Smooth muscle cell (in vitro differentiated cells): ENCODE data around the gene PRPF19. TPM values are rescaled to one million over a fixed set of nuclear protein-coding genes. Genes with fewer than 3 reads are reported as not detected.

ENCODE experiments used
- DNase-seq: peaks from one replicate; lab custom pipeline; 2025; ENCODE audit not compliant: unreplicated experiment; lab: John Stamatoyannopoulos, UW
- H2AFZ ChIP-seq: fragments of 200-600 bp; sonication (generic); 2 replicates; pipeline ENCODE4 v1.6.0; 2016; ENCODE audit warnings: antibody characterized with exemption, low read depth, mild to moderate bottlenecking
- H3F3A ChIP-seq: fragments of 200-600 bp; sonication (generic); 2 replicates; pipeline ENCODE4 v1.6.0; 2017; ENCODE audit warnings: antibody characterized with exemption, low read depth
- H3K27ac ChIP-seq: fragments of 200-600 bp; sonication (generic); 2 replicates; pipeline ENCODE4 v1.5.1; 2016; ENCODE audit warnings: low read depth, mild to moderate bottlenecking
- H3K27me3 ChIP-seq: fragments of 200-600 bp; sonication (generic); 2 replicates; pipeline ENCODE4 v1.6.1; 2016; ENCODE audit warnings: low read depth, mild to moderate bottlenecking
- H3K36me3 ChIP-seq: fragments of 200-600 bp; sonication (generic); 2 replicates; pipeline ENCODE4 v1.5.1; 2016; ENCODE audit warnings: low read depth
- H3K4me1 ChIP-seq: fragments of 200-600 bp; sonication (generic); 2 replicates; pipeline ENCODE4 v1.5.1; 2016; ENCODE audit warnings: low read depth
- H3K4me2 ChIP-seq: fragments of 200-600 bp; sonication (generic); 2 replicates; pipeline ENCODE4 v1.6.0; 2016; ENCODE audit warnings: mild to moderate bottlenecking
- H3K4me3 ChIP-seq: fragments of 200-600 bp; sonication (generic); 2 replicates; pipeline ENCODE4 v1.5.1; 2016; ENCODE audit warnings: mild to moderate bottlenecking
- H3K79me2 ChIP-seq: fragments of 200-600 bp; sonication (generic); 2 replicates; pipeline ENCODE4 v1.6.0; 2016; ENCODE audit warnings: low read depth, mild to moderate bottlenecking
- H3K9ac ChIP-seq: fragments of 200-600 bp; sonication (generic); 2 replicates; pipeline ENCODE4 v1.6.0; 2016; ENCODE audit warnings: low read depth
- H3K9me3 ChIP-seq: fragments of 200-600 bp; sonication (generic); replicated peaks from 2 replicates; pipeline ENCODE4 v1.5.1; 2016; ENCODE audit warnings: low read depth
- H4K20me1 ChIP-seq: fragments of 200-600 bp; sonication (generic); 2 replicates; pipeline ENCODE4 v1.6.0; 2016; ENCODE audit warnings: low read depth
- WGBS: methylation state at CpG from one replicate; pipeline ENCODE4 v1.1.7; 2016; ENCODE audit warnings: low lambda C conversion rate; 5-methylcytosine and 5-hydroxymethylcytosine counted together
- polyA plus RNA-seq: library from polyadenylated mRNA; unstranded; fragments of >200 nt; fragmentation: Nextera tagmentation; extraction: Ambion mirVana; gene quantifications from 2 replicates; pipeline ENCODE4 v1.2.1, GENCODE V29; 2016
- total RNA-seq: library from RNA; depleted of rRNA; stranded (reverse); fragments of >200 nt; gene quantifications from 2 replicates; pipeline ENCODE4 v1.2.3, GENCODE V29; 2014
- TF ChIP-seq, protein P1 (sequence below): fragments of 200-600 bp; sonication (generic); IDR thresholded peaks from 2 replicates; pipeline ENCODE4 v1.5.1; 2017; ENCODE audit warnings: borderline replicate concordance, mild to moderate bottlenecking, antibody characterized with exemption; ENCODE audit not compliant: insufficient read depth, poor library complexity, severe bottlenecking

Gene PRPF19
- total and polyA plus RNA-seq, 2 experiments from 2014 or later: 10.2 to 33.0 TPM

DNA sequence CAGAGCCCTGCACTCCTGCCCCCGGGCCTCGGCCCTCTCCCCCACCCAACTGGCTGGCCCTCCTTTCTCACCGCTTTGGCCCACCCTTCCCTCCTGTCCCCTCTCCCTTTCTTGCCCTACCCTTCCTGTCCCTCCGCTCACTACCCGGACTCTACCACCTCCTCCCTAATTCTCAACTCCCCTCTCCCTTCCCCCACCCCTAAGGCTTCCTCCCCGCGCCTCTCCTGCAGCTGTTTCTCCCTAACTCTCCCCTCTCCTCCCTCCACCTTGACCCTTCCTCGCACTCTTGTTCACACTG lies 45.2 kb upstream of the PRPF19 start:
- TF ChIP-seq, protein P1, sequence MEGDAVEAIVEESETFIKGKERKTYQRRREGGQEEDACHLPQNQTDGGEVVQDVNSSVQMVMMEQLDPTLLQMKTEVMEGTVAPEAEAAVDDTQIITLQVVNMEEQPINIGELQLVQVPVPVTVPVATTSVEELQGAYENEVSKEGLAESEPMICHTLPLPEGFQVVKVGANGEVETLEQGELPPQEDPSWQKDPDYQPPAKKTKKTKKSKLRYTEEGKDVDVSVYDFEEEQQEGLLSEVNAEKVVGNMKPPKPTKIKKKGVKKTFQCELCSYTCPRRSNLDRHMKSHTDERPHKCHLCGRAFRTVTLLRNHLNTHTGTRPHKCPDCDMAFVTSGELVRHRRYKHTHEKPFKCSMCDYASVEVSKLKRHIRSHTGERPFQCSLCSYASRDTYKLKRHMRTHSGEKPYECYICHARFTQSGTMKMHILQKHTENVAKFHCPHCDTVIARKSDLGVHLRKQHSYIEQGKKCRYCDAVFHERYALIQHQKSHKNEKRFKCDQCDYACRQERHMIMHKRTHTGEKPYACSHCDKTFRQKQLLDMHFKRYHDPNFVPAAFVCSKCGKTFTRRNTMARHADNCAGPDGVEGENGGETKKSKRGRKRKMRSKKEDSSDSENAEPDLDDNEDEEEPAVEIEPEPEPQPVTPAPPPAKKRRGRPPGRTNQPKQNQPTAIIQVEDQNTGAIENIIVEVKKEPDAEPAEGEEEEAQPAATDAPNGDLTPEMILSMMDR: no peak
- Histone ChIP-seq H3K4me2 (peak overlapping the region; percentile 78), H3K27ac (no peak overlapping the region), H3K4me3 (peak overlapping the region; percentile 47), H3K36me3 (no peaks in the 10 kb centered on the region), H3K9me3 (no peaks in the 10 kb centered on the region), H3F3A (no peaks in the 10 kb centered on the region), H3K79me2 (no peaks in the 10 kb centered on the region), H2AFZ (peak overlapping the region; percentile 85), H3K27me3 (peaks cover 47% of the 10 kb centered on the region), H3K4me1 (peaks cover 6% of the 10 kb centered on the region), H3K9ac (no peak overlapping the region), H4K20me1 (no peaks in the 10 kb centered on the region)
- WGBS: no CpG with 5 or more reads among the region's 8 CpGs
- DNase-seq: no peak

GRCh38 chr11:60950933-60951605 lies 44.7 kb upstream of the PRPF19 start:
- Histone ChIP-seq H3K79me2 (no peaks in the 10 kb centered on the region), H3K4me2 (peak overlapping the region; percentile 78), H3F3A (no peaks in the 10 kb centered on the region), H3K4me1 (peaks cover 6% of the 10 kb centered on the region), H4K20me1 (no peaks in the 10 kb centered on the region), H2AFZ (no peak overlapping the region), H3K27me3 (peaks cover 47% of the 10 kb centered on the region), H3K4me3 (no peak overlapping the region), H3K9ac (no peak overlapping the region), H3K36me3 (no peaks in the 10 kb centered on the region), H3K9me3 (no peaks in the 10 kb centered on the region), H3K27ac (no peak overlapping the region)
- TF ChIP-seq, protein P1: no peak
- WGBS: 11% methylated on average over 64 of the region's 86 CpGs
- no peak for DNase-seq

- no peak overlapping the region for H2AFZ ChIP-seq
Measured at GRCh38 chr11:60950024-60950423, 43.6 kb upstream of the PRPF19 start.

More at GRCh38 chr11:60950024-60950423, 43.6 kb upstream of the PRPF19 start:
- Histone ChIP-seq H3K9ac (no peak overlapping the region), H3K79me2 (no peaks in the 10 kb centered on the region), H3K27me3 (peaks cover 47% of the 10 kb centered on the region), H3K36me3 (no peaks in the 10 kb centered on the region), H4K20me1 (no peaks in the 10 kb centered on the region), H3F3A (no peaks in the 10 kb centered on the region), H3K4me1 (peaks cover 6% of the 10 kb centered on the region), H3K27ac (no peak overlapping the region), H3K9me3 (no peaks in the 10 kb centered on the region), H3K4me3 (no peak overlapping the region), H3K4me2 (no peak overlapping the region)
- 86% methylated on average over 6 of the region's 6 CpGs for WGBS
- no peak for DNase-seq
- TF ChIP-seq, protein P1: no peak
